Activated CD4-positive, alpha-beta T cell treated with anti-CD3 and anti-CD28 coated beads for 4 hours (primary cell): ENCODE data around the gene PON3.
"Not testable (repeated sequence)": the region's sequence is repeated elsewhere in the genome, so short reads cannot be mapped to it uniquely, and the experiment has no call there.

Experiments used
- DNase-seq, 2 donors: peaks; one replicate each; pipeline ENCODE4 v3.0.0-alpha.2; 2020

Gene PON3

GRCh38 chr7:95411666-95412065 lies 15.5 kb upstream of the PON3 start:
- no peak for DNase-seq

GRCh38 chr7:95411036-95411435 lies 14.9 kb upstream of the PON3 start:
- DNase-seq = no peak

GRCh38 chr7:95407751-95408150 lies 11.6 kb upstream of the PON3 start:
- no peak for DNase-seq

GRCh38 chr7:95405800-95406199 lies 9.6 kb upstream of the PON3 start:
- no peak for DNase-seq

- no peak for DNase-seq
These were observed 9.0 kb upstream of the PON3 start for GRCh38 chr7:95405208-95405607.

GRCh38 chr7:95404316-95404865 lies 8.2 kb upstream of the PON3 start:
- no peak for DNase-seq

- no peak for DNase-seq
These were observed 2.2 kb upstream of the PON3 start for GRCh38 chr7:95398155-95398940.

- no peak for DNase-seq
These were observed 1.2 kb upstream of the PON3 start for GRCh38 chr7:95397381-95397780.

GRCh38 chr7:95395755-95396135 lies 430 bp downstream of the PON3 start:
- DNase-seq = no peak

- DNase-seq = no peak
These were observed 1.8 kb downstream of the PON3 start for GRCh38 chr7:95394370-95394769.

- no peak for DNase-seq
These were observed 4.4 kb downstream of the PON3 start for GRCh38 chr7:95391761-95392160.

GRCh38 chr7:95389516-95389915 lies 6.7 kb downstream of the PON3 start:
- no peak for DNase-seq

GRCh38 chr7:95379457-95379856 lies 16.7 kb downstream of the PON3 start:
- DNase-seq = not testable (repeated sequence)

- no peak for DNase-seq
These were observed 19.4 kb downstream of the PON3 start for GRCh38 chr7:95376632-95377400.

- no peak for DNase-seq
These were observed 20.5 kb downstream of the PON3 start for GRCh38 chr7:95375591-95376257.

GRCh38 chr7:95373323-95373722 lies 22.9 kb downstream of the PON3 start:
- no peak for DNase-seq

- DNase-seq = no peak
These were observed 27.9 kb downstream of the PON3 start for GRCh38 chr7:95368235-95368634.

GRCh38 chr7:95367606-95368005 lies 28.6 kb downstream of the PON3 start:
- no peak for DNase-seq

- no peak for DNase-seq
These were observed 31.0 kb downstream of the PON3 start for GRCh38 chr7:95365151-95365550.

- no peak for DNase-seq
These were observed 38.6 kb downstream of the PON3 start for GRCh38 chr7:95357623-95358022.

GRCh38 chr7:95342642-95343307 lies 53.4 kb downstream of the PON3 start:
- DNase-seq = no peak

- DNase-seq = no peak
These were observed 54.1 kb downstream of the PON3 start for GRCh38 chr7:95342029-95342428.

- DNase-seq = no peak
These were observed 55.7 kb downstream of the PON3 start for GRCh38 chr7:95340491-95340890.
